TTC549 (cell line): ENCODE data around the gene NCAPH2.

Experiments used
- FAIRE-seq: peaks from 2 replicates; lab custom pipeline; 2012; peaks lifted over from hg19 to GRCh38; lab: Jason Lieb, UNC

NCAPH2 gene

GRCh38 chr22:50507991-50508884 is at the start of gene NCAPH2:
TSS of gene NCAPH2 (plus strand) at chr22:50508224. CDS start at chr22:50508338, 114 bp downstream.
- FAIRE-seq, result no peak

- FAIRE-seq, result no peak
These were observed 49.0 kb upstream of the NCAPH2 start for GRCh38 chr22:50459016-50459415.

- FAIRE-seq, result no peak
These were observed 48.4 kb upstream of the NCAPH2 start for GRCh38 chr22:50459496-50460140.

GRCh38 chr22:50460938-50461337 is 47.1 kb upstream of the NCAPH2 start:
- no peak for FAIRE-seq

GRCh38 chr22:50461536-50461935 is 46.5 kb upstream of the NCAPH2 start:
- FAIRE-seq, result no peak

- FAIRE-seq, result no peak
These were observed 46.0 kb upstream of the NCAPH2 start for GRCh38 chr22:50461979-50462540.

- no peak for FAIRE-seq
These were observed 44.7 kb upstream of the NCAPH2 start for GRCh38 chr22:50463188-50463900.

GRCh38 chr22:50464451-50464850 is 43.6 kb upstream of the NCAPH2 start:
- no peak for FAIRE-seq

- FAIRE-seq, result no peak
These were observed 42.7 kb upstream of the NCAPH2 start for GRCh38 chr22:50465066-50465930.

- FAIRE-seq, result no peak
These were observed 40.7 kb upstream of the NCAPH2 start for GRCh38 chr22:50467341-50467740.

GRCh38 chr22:50467773-50468440 is 40.1 kb upstream of the NCAPH2 start:
- FAIRE-seq, result no peak

- FAIRE-seq, result no peak
These were observed 39.4 kb upstream of the NCAPH2 start for GRCh38 chr22:50468626-50469025.

GRCh38 chr22:50469377-50470305 is 38.4 kb upstream of the NCAPH2 start:
- FAIRE-seq, result no peak

- FAIRE-seq, result no peak
These were observed 37.5 kb upstream of the NCAPH2 start for GRCh38 chr22:50470491-50470890.

GRCh38 chr22:50471197-50471847 is 36.7 kb upstream of the NCAPH2 start:
- no peak for FAIRE-seq

- FAIRE-seq, result no peak
These were observed 36.1 kb upstream of the NCAPH2 start for GRCh38 chr22:50471962-50472361.

- no peak for FAIRE-seq
These were observed 34.9 kb upstream of the NCAPH2 start for GRCh38 chr22:50473088-50473487.

GRCh38 chr22:50473855-50474671 is 34.0 kb upstream of the NCAPH2 start:
- FAIRE-seq, result no peak
